ENCODE results near the gene ARMH4. TPM values are rescaled to one million over a fixed set of nuclear protein-coding genes. Genes with fewer than 3 reads are reported as not detected.

Gene ARMH4
- total and polyA plus RNA-seq, 8 donors: 0.40 to 14.3 (median 1.9) TPM; not detected in 1

- no peak overlapping the region for H3K27ac ChIP-seq
- no peaks in the 10 kb centered on the region for H3K9me3 ChIP-seq
- no peaks in the 10 kb centered on the region for H3K36me3 ChIP-seq
- DNase-seq: peak; percentile 33 to 88
- H3K4me1 ChIP-seq: peaks cover 0 to 14% (median 6%) of the 10 kb centered on the region in 4 donors
- H3K4me3 ChIP-seq: peak overlapping the region in 3 of 4 donors; percentile 22 to 32 (median 29)
- 23 to 28% (median 26%) methylated on average over 17 of the region's 17 CpGs for WGBS, 5 donors
- TF ChIP-seq POLR2A (IDR thresholded peaks at IDR 0.05) (no peak), EP300 (IDR thresholded peaks at IDR 0.05) (no peak), CTCF (IDR thresholded peaks at IDR 0.05) (peak in 5 of 7 experiments; percentile 52 to 68 (median 66)), POLR2AphosphoS5 (IDR thresholded peaks at IDR 0.05) (no peak)
- H3K27me3 ChIP-seq: no peaks in the 10 kb centered on the region
- intact Hi-C loops (cut with DNase I; ENCODE audit: low total_unique reads): loop anchor here (5.0 kb wide), 1 partner anchor 585 kb away; no protein-coding TSS in a partner anchor
Measured at GRCh38 chr14:58072288-58073071, 79.5 kb downstream of the ARMH4 start.

- Histone ChIP-seq H3K27ac (no peak overlapping the region), H3K4me3 (no peak overlapping the region), H3K9me3 (no peaks in the 10 kb centered on the region), H3K4me1 (peaks cover 0 to 14% (median 6%) of the 10 kb centered on the region in 4 donors), H3K36me3 (no peaks in the 10 kb centered on the region), H3K27me3 (no peaks in the 10 kb centered on the region)
- WGBS, 5 donors: 24 to 65% (median 38%) methylated on average over 1 of the region's 1 CpG
- intact Hi-C loops (cut with DNase I; ENCODE audit: low total_unique reads): loop anchor here (5.0 kb wide), 1 partner anchor 584 kb away; no protein-coding TSS in a partner anchor
- TF ChIP-seq POLR2A (IDR thresholded peaks at IDR 0.05) (no peak), CTCF (IDR thresholded peaks at IDR 0.05) (no peak), EP300 (IDR thresholded peaks at IDR 0.05) (no peak), POLR2AphosphoS5 (IDR thresholded peaks at IDR 0.05) (no peak)
- DNase-seq: peak in 1 of 2 donors; percentile 20
Measured at GRCh38 chr14:58071341-58071740, 80.7 kb downstream of the ARMH4 start.

GRCh38 chr14:58068306-58068705 is 83.7 kb downstream of the ARMH4 start:
- Histone ChIP-seq H3K4me3 (no peak overlapping the region), H3K4me1 (peaks cover 0 to 14% (median 6%) of the 10 kb centered on the region in 4 donors), H3K27ac (no peak overlapping the region), H3K9me3 (no peaks in the 10 kb centered on the region), H3K27me3 (no peaks in the 10 kb centered on the region), H3K36me3 (no peaks in the 10 kb centered on the region)
- no peak for DNase-seq
- TF ChIP-seq POLR2A (IDR thresholded peaks at IDR 0.05) (no peak), EP300 (IDR thresholded peaks at IDR 0.05) (no peak), POLR2AphosphoS5 (IDR thresholded peaks at IDR 0.05) (no peak), CTCF (IDR thresholded peaks at IDR 0.05) (no peak)
- intact Hi-C loops (cut with DNase I; ENCODE audit: low total_unique reads): no loop called here
- 86 to 94% (median 89%) methylated on average over 1 of the region's 1 CpG for WGBS, 5 donors

- Histone ChIP-seq H3K27ac (no peak overlapping the region), H3K9me3 (no peaks in the 10 kb centered on the region), H3K27me3 (no peaks in the 10 kb centered on the region), H3K36me3 (no peaks in the 10 kb centered on the region), H3K4me3 (no peak overlapping the region), H3K4me1 (no peaks in the 10 kb centered on the region)
- DNase-seq: no peak
- intact Hi-C loops (cut with DNase I; ENCODE audit: low total_unique reads): no loop called here
- TF ChIP-seq POLR2A (IDR thresholded peaks at IDR 0.05): no peak
- no peak for TF ChIP-seq POLR2AphosphoS5 (IDR thresholded peaks at IDR 0.05)
- no peak for TF ChIP-seq EP300 (IDR thresholded peaks at IDR 0.05)
- no peak for TF ChIP-seq CTCF (IDR thresholded peaks at IDR 0.05)
Measured at GRCh38 chr14:58066115-58066514, 85.9 kb downstream of the ARMH4 start.

All from stomach (tissue), 9 donors.